BE2C (cell line): Measurements from ENCODE around the gene RETN.

Source experiments
- DNase-seq: peaks from one replicate; pipeline ENCODE4 v3.0.0-alpha.2; 2020
- H3K27me3 ChIP-seq: fragments of 250-450 bp; sonication (Bioruptor Pico); 2 replicates; pipeline ENCODE4 v1.5.1; 2020; ENCODE audit warnings: mild to moderate bottlenecking
- H3K36me3 ChIP-seq: fragments of 250-450 bp; sonication (Bioruptor Pico); 2 replicates; pipeline ENCODE4 v1.5.1; 2020; ENCODE audit warnings: mild to moderate bottlenecking
- H3K4me1 ChIP-seq: fragments of 250-450 bp; sonication (Bioruptor Pico); 2 replicates; pipeline ENCODE4 v1.5.1; 2020
- H3K4me3 ChIP-seq: 2 replicates; pipeline ENCODE4 v1.5.1; 2011; ENCODE audit warnings: low read depth, low read length
- H3K9me3 ChIP-seq: fragments of 250-450 bp; sonication (Bioruptor Pico); 2 replicates; pipeline ENCODE4 v1.5.1; 2020
- CTCF ChIP-seq: IDR thresholded peaks from 2 replicates; pipeline ENCODE4 v1.5.1; 2012; ENCODE audit warnings: mild to moderate bottlenecking, low read depth, low read length

The RETN gene

GRCh38 chr19:7636691-7637373 is 32.0 kb upstream of the RETN start, which contains the start of gene STXBP2:
STXBP2 (plus strand) TSS chr19:7637110; CDS start chr19:7637150, 40 bp downstream.
- no peak for TF ChIP-seq CTCF
- Histone ChIP-seq H3K36me3 (no peaks in the 10 kb centered on the region; the same call in 1 of the 2 replicates), H3K9me3 (no peaks in the 10 kb centered on the region), H3K27me3 (peaks cover 44% of the 10 kb centered on the region), H3K4me3 (no peak within 1 kb of the TSS), H3K4me1 (no peaks in the 10 kb centered on the region)
- no peak for DNase-seq

DNA sequence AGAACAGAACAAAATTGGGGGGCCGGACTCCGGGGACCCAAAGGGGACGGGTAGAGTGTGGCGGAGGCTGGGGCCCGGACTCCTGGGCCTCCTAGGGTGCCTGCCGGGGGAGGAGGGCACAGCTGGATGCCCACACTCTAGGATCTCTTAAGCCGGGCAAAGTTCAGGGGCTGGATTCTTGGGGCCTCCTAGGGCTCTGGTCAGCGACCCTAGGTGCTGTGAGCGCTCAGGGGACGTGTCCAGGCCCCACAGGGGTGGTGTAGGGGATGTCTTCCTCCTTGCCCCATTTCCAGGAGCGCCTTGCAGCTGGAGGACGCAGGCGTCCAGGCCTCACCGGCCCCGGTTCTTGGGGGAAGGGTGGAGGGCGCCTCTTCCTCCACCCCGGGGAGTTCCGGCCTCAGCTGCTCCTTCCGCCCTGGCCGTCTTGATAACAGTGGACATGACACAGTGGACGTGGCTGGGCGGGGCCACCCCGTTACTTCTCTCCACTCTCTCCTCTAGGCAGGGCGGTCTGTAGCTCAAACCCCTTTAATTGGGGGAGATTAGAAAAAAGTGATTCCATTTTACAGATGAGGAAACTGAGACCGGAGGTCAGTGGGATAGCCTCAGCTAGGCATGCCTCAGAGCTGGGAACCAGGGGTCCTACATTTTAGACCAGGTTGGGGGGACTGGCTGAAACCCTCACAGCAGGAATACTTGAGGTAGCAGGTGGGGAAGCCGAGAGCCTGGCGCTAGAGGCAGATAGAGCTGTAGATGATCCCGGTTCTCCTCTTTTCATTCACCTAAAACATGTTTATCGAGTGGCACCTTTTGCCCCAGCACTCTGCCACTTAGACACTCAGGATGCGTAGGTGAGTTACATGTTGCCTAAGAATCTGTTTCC is 31.2 kb upstream of the RETN start:
- no peak for DNase-seq
- no peaks in the 10 kb centered on the region for H3K36me3 ChIP-seq
- H3K9me3 ChIP-seq, result no peaks in the 10 kb centered on the region
- no peaks in the 10 kb centered on the region for H3K4me1 ChIP-seq
- TF ChIP-seq CTCF, result no peak
- no peak overlapping the region for H3K4me3 ChIP-seq
- H3K27me3 ChIP-seq, result peaks cover 44% of the 10 kb centered on the region

- H3K4me3 ChIP-seq, result no peak overlapping the region
- DNase-seq, result no peak
- H3K4me1 ChIP-seq, result no peaks in the 10 kb centered on the region
- peaks cover 44% of the 10 kb centered on the region for H3K27me3 ChIP-seq
- H3K36me3 ChIP-seq, result no peaks in the 10 kb centered on the region
- H3K9me3 ChIP-seq, result no peaks in the 10 kb centered on the region
- TF ChIP-seq CTCF, result no peak
Measured at GRCh38 chr19:7638802-7639465, 29.9 kb upstream of the RETN start.

DNA sequence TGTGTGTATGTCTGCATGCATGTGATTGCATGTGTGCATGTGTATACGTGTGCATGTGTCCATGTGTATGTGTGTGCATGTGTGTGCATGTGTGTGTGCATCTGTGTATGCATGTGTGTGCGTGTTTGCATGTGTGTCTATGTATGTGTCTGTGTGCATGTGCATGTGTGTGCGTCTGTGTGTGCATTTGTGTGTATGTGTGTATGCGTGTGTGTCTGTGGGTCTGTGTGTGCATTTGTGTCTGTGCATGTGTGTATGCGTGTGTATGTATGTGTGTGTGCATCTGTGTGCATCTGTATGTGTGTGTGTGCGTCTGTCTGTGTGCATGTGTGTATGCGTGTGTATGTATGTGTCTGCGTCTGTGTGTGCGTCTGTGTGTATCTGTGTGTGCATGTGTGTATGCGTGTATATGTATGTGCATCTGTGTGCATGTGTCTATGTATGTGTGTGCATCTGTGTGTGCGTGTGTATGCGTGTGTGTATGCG is 28.9 kb upstream of the RETN start:
- Histone ChIP-seq H3K36me3 (no peaks in the 10 kb centered on the region), H3K9me3 (no peaks in the 10 kb centered on the region), H3K27me3 (peaks cover 39% of the 10 kb centered on the region), H3K4me3 (no peak overlapping the region), H3K4me1 (no peaks in the 10 kb centered on the region)
- no peak for DNase-seq
- no peak for TF ChIP-seq CTCF

DNA sequence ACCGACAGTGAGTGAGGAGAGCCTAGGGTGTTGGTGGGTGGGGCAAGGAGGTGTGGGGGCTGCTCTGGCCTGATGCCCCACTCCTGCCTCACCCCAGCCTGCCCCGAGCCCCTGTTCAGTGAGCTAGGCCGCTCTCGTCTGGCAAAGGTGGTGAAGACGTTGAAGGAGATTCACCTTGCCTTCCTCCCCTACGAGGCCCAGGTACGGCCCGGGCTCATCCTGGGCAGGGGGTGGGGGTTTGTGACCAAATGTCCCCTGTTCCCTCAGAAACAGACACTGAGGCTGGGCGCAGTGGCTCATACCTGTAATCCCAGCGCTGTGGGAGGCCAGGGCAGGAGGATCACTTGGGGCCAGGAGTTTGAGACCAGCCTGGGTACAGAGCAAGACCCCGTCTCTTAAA is 28.0 kb upstream of the RETN start:
- no peaks in the 10 kb centered on the region for H3K36me3 ChIP-seq
- TF ChIP-seq CTCF, result no peak
- H3K9me3 ChIP-seq, result no peaks in the 10 kb centered on the region
- H3K4me3 ChIP-seq, result no peak overlapping the region
- peaks cover 30% of the 10 kb centered on the region for H3K27me3 ChIP-seq
- H3K4me1 ChIP-seq, result no peaks in the 10 kb centered on the region
- DNase-seq, result no peak
